NCI-H2107 (cell line): ENCODE data around the gene SPSB4.

Experiments
- DNase-seq: peaks from one replicate; lab custom pipeline; 2025; lab: John Stamatoyannopoulos, UW

The SPSB4 gene

DNA sequence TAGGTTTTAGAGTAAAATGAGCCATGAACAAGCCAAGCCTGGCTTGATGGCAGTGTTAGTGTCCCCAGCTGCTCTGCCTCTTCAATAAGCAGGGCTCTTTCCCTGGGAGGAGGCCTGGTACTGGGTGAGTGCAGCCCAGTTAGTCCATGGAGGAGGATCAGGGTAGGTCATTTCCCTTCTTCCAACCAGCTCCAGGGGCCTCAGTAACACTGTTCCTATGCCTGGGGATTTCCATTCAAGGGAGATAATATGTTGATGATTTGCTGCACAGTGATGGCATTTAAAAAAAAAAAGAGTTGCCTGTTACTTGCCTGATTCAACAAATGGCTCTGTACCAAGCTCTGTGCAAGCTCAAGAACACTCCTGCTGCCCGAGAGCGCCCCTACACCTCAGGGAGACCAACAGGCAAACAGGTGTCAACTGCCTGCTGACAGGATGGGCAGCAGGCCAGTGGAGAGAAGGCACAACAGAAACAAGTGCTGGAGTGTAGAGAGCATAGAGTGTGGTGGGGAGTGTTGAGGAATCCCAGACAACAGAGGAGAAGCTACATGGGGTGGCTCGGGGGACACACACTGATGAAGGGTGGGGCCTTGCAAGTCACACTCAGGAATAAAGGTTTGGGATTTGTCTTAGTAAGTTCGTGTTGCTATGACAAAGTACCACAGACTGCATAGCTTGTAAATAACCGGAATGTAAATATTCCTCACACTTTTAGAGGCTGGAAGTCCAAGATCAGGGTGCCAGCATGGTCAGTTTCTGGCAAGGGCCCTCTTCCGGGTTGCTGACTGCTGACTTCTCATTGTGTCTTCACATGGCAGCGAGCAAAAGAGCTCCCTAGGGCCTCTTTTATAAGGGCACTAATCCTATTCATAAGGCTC lies 101.9 kb downstream of the SPSB4 start:
- DNase-seq, result no peak

DNA sequence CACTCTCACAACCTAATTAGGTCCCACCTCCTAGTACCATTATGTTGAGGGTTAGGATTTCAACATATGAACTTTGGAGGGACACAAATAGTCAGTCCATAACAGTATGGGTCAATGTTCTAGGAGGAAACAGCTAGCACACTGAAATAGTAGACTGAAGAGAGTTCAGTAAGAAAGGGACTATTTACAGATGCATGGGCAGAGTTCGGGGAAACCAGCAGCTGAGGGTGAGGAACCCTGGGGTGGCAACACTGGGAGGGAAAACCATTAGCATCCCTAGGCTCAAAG lies 102.5 kb downstream of the SPSB4 start:
- DNase-seq, result no peak

- DNase-seq, result no peak
Measured at GRCh38 chr3:141164852-141165251, 113.7 kb downstream of the SPSB4 start.

DNA sequence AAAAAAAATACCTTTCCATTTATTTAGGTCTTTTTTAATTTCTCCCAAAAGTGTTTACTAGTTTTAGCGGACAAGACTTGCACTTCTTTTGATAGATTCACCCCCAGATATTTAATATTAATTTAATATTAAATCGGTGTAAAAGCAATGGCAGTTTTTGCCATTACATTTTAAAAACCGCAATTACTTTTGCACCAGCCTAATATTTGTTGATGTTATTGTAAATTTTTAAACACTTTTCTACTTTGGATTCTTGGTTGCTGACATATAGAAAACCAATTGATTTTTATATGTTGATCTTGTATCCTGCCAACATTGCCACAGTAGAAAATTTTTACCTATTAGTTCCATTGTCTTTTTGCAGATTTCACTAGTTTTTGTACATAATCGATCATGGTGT lies 116.5 kb downstream of the SPSB4 start:
- DNase-seq, result no peak

GRCh38 chr3:141170678-141171295 lies 119.6 kb downstream of the SPSB4 start:
- DNase-seq, result no peak

DNA sequence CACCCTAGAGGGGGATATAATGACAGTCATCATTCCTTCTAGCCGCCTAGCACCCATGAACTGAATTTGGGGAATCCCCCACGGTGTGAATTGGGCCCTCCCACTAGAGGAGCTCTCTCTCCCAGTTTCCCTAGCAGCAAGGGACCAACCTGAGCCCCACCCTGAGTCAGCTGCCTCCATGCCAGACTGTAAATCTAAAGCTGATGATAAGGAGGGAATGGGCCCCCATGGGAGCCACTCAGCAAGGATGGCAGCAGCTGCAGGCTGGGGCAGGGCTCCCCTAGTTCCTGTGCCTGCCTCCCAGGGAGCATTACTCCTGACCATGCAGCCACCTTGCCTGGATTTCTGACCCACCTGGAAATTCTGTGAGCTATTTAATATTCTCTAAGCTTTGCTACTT lies 123.5 kb downstream of the SPSB4 start:
- DNase-seq, result no peak

- no peak for DNase-seq
Measured at GRCh38 chr3:141176775-141177174, 125.6 kb downstream of the SPSB4 start.

DNA sequence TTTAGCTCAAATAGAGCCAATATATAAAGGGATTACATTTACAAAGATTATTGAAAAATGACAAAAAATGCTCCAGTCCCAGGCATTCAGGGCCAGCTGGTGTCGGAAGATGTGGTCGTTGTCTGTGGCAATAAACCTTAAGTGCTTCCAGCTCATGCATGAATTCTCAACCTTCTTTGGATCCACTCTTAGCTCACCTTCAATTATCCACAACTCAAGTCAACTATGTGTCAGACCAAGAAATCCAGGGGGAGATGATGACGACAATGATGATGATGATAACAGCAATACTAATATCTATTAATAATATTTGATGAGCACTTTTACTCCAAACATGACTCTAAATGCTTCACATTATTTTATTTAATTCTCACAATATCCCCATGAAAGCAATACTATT lies 126.9 kb downstream of the SPSB4 start:
- no peak for DNase-seq

GRCh38 chr3:141178551-141178950 lies 127.4 kb downstream of the SPSB4 start:
- DNase-seq, result no peak

- DNase-seq, result no peak
Measured at GRCh38 chr3:141179983-141180382, 128.8 kb downstream of the SPSB4 start.

GRCh38 chr3:141181196-141181595 lies 130.0 kb downstream of the SPSB4 start:
- DNase-seq, result no peak

- DNase-seq, result no peak
Measured at GRCh38 chr3:141181819-141182218, 130.7 kb downstream of the SPSB4 start.

GRCh38 chr3:141183606-141184005 lies 132.5 kb downstream of the SPSB4 start:
- no peak for DNase-seq

GRCh38 chr3:141184430-141184829 lies 133.3 kb downstream of the SPSB4 start:
- no peak for DNase-seq

DNA sequence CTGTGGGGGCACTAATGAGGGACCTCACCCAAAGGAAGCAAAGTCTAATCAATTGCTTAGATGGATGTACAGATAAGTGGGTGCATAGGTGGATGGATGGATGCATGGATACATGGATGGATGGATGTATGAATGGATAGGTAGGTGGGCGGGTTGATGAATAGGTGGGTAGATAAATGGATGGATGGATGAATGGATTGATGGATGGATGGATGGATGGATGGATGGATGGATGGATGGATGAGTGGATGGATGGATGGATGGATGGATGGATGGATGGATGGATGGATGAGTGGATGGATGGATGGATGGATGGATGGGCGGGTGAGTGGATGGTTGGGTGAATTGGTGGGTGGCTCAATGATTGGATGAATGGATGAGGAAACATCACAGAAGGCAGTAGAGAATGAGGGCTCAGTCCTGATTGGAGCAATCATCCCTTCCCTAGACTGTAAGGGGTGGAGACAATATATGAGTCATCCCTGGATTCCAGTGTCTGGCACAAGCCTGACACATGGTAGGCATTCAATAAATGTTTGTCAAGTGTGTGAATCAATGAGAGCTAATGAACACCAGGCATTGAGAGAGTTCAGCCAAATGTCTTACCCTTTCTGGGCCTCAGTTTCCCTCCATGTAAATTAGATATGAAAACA lies 140.1 kb downstream of the SPSB4 start:
- DNase-seq, result no peak

- peak; percentile 87 for DNase-seq
Measured at GRCh38 chr3:141192345-141192744, 141.2 kb downstream of the SPSB4 start.

- no peak for DNase-seq
Measured at GRCh38 chr3:141193066-141193830, 142.1 kb downstream of the SPSB4 start.
